Measurements from ENCODE around the gene SH3BGRL3.
"Not testable (repeated sequence)": the region's sequence is repeated elsewhere in the genome, so short reads cannot be mapped to it uniquely, and the experiment has no call there.

The SH3BGRL3 gene

DNA sequence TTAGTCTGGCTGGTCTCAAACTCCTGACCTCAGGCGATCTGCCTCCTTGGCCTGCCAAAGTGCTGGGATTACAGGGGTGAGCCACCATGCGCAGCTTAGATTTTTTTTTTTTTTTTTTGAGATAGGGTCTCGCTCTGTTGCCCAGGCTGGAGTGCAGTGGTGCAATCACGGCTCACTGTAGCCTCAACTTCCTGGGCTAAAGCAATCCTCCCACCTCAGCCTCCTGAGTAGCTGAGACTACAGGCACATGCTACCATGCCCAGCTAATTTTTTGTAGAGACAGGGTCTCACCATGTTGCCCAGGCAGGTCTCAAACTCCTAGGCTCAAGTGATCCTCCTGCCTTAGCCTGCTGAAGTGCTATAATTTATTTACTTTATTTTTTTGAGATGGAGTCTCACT, 49.5 kb downstream of the SH3BGRL3 start:
- H3K4me1 ChIP-seq (ENCODE audit: control insufficient read depth, insufficient read depth, low read length); H3K27me3 ChIP-seq (ENCODE audit: control insufficient read depth, insufficient read depth, low read length); H3K9me3 ChIP-seq (ENCODE audit: control insufficient read depth, insufficient read depth, low read length); H3K4me3 ChIP-seq (ENCODE audit: low read depth, low read length); H3K9ac ChIP-seq (ENCODE audit: low read depth, low read length): not testable (repeated sequence)
- peaks cover 12% of the 10 kb centered on the region for H3K36me3 ChIP-seq (ENCODE audit: control insufficient read depth, insufficient read depth, low read length)

DNA sequence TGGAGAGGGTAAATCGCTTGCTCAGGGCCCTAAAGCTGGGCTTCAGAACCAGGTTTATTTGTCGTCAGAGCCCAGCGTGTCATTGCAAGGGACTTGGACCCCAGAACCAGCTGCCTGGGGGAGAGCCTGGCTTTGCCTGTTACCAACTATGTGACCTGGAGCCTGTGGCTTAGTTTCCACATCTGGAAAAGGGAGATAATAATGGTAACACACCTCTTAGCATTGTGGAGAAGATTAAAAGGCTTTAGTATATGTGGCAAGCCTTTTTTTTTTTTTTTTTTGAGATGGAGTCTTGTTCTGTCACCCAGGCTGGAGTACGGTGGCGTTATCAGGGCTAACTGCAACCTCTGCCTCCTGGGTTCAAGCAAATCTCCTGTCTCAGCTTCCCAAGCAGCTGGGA, 50.4 kb downstream of the SH3BGRL3 start:
- Histone ChIP-seq H3K9me3 (ENCODE audit: control insufficient read depth, insufficient read depth, low read length) (no peaks in the 10 kb centered on the region), H3K27me3 (ENCODE audit: control insufficient read depth, insufficient read depth, low read length) (no peaks in the 10 kb centered on the region), H3K36me3 (ENCODE audit: control insufficient read depth, insufficient read depth, low read length) (peaks cover 12% of the 10 kb centered on the region), H3K9ac (ENCODE audit: low read depth, low read length) (no peak overlapping the region), H3K4me3 (ENCODE audit: low read depth, low read length) (no peak overlapping the region), H3K4me1 (ENCODE audit: control insufficient read depth, insufficient read depth, low read length) (no peaks in the 10 kb centered on the region)
